Esophagus squamous epithelium (tissue), 4 donors: Measurements from ENCODE around the gene TMEM108.

Experiments used
- CTCF ChIP-seq, 6 experiments: fragments of 450-650 bp in 4 of 6; fragments of 200-600 bp in 2 of 6; sonication (generic) in 2 of 6; IDR thresholded peaks; one replicate each; pipeline ENCODE4 v1.5.1; 2016 to 2019; ENCODE audit warnings: antibody characterized with exemption in 6 of 6, mild to moderate bottlenecking in 4 of 6, moderate library complexity in 4 of 6
- POLR2A ChIP-seq, 4 donors: fragments of 450-650 bp; IDR thresholded peaks; one replicate each; pipeline ENCODE4 v1.6.1; 2017; ENCODE audit warnings: antibody characterized with exemption in 4 of 4, mild to moderate bottlenecking in 4 of 4, moderate library complexity in 3 of 4

DNA sequence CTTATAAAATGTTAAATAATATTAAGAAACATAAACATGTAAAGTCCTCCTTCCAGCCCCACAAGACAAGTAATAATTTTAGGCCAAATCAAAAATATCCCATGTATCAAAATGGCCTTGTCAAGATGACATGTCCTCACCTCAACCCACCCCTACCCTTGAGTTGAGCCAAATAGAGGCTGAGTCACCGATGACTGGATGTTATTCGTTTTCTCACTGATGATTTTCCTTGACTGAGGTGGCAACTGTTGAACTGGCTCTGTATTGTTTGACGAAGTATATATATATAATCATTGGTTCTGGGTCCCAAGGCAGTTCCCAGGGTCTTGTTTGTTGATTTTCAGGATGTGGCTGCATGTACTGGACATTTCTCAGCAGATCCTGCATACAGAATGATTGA, 75.3 kb downstream of the TMEM108 start:
- TF ChIP-seq CTCF (IDR thresholded peaks at IDR 0.05), result no peak
- no peak for TF ChIP-seq POLR2A (IDR thresholded peaks at IDR 0.05)
